Activated CD8-positive, alpha-beta memory T cell treated with anti-CD3 and anti-CD28 coated beads, Interleukin-2, amount 50 U/mL, for 1 hour (primary cell): ENCODE measurements around the gene MTA1.

Experiments used
- DNase-seq: peaks from one replicate; pipeline ENCODE4 v3.0.0-alpha.2; 2020; ENCODE audit errors: extremely low read depth

The MTA1 gene

DNA sequence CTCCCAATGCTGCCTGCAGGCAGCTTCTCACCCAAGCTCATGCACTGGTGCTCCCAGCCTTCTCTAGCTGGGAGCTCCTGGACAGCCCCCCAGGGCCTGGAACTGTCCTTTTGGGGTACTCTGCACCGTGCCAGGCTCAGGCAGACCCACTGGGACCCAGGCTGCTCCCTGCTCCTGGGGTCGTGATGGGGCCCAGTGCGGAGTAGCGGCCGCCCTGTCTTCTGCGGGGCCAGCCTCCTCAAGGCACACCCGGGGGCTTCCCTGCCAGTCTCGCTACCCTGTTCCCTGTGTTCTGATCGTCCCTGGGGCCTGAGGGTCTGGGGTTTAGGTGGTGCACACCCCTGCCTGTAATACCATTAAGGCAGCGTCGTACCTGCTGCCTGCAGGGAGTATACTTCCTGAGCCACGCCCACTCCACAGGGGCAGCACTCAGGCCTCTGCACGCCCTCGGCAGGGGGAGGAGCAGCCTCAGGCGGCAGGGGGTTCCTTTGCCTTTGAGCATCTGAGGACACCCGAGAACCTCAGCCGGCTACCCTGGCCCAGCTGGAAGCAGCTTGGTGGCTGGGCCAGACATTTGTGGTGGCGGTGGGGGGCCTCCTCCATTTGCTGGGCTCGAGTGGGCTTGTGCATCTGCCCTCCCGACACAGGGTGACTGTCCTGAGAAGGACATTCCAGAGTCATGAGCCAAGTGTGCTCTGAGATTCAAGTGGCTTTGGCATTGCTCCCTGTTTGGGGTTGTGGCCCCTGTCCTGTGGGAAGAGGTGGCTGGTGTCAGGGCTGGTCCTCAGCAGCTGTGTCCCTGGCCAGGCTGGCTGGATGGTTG, 45.8 kb downstream of the MTA1 start:
- DNase-seq = no peak

DNA sequence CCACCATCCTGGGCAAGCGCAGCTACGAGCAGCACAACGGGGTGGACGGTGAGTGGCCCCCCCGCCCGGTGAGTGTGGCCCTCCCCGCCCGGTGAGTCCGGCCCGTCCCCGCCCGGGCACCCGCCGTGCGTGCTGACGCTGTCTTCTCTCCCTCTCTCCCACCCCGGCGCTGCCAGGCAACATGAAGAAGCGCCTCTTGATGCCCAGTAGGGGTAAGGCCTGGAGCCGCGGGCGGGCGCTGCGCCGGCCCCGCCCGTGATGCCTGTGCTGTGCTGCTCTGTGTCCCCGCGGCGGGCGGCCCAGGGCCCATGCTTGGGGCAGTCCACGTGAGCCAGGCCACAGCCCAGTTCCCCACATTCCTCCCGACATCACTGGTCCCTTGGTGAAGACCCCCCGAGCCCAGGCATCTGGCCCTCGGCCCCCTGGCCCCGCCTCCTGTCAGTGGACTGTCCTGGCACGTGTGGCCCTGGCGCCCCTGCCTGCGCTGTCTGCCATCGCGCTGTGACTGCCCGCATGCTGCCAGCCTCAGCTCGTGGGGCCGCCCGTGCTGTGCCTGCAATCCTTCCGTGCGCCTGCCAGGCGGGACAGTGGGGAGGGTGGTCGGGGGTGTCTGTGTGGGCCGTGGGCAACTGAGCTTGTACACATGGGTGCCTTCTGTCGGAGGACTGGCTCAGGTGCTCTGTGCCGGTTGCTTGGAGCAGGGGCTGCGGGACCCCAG, 47.1 kb downstream of the MTA1 start:
- no peak for DNase-seq

DNA sequence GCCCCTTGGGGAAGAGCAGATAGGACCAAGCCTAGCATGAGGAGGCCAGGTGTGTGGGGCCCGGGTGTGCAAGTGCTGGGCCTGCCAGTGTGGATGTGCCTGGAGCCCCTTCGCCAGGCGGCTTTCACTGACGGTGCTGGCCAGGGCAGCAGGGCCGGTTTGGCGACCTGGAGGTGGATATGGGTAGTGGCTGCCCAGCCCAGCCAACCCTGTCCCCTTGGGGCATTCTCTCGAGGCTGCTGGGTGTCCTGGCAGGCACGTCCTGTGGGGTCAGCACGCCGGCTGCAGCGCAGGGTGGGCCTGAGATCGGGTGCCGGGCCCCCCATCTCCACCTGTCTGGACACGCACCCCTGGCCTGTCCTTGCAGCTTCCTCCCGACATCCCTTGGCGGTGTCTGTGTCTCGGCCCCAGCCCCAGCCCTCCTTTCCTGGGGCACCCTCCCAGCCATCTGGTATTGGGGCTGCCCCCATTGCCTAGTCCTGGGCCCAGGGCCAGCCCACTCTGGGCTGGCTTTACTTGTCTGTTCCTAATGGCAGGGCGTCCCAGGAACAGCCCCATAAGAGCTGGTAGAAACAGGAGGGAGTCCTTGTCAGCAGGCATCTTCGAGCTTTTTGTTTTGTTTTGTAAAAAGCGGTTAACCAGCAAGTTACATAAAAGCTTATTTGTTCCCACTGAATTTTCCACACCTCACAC, 47.8 kb downstream of the MTA1 start:
- no peak for DNase-seq

DNA sequence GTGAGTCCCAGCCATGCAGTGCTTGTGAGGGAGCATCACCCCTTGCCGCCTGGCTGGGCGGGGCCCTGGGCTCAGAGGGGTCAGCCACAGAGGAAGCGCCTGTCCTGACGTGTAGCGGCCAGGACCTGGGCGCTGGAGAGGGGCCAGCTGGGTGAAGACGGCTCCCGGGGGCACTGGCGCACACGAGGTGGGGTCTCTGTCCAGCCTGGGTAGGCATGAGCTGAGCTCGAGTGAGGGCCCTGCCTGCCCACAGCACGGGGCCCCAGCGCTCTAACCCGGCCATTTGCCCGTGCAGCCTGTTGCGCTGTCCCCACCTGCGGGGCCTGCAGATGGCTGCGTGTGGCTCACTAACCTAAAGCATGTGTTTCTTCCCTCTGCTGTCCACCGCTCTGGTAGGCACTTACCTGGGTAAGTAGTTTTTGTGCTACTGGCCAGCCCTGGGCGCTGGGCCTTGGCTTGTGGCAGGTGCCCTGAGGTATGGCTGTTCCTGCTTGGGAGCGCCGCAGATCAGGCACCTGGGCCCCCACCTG, 48.4 kb downstream of the MTA1 start:
- no peak for DNase-seq

DNA sequence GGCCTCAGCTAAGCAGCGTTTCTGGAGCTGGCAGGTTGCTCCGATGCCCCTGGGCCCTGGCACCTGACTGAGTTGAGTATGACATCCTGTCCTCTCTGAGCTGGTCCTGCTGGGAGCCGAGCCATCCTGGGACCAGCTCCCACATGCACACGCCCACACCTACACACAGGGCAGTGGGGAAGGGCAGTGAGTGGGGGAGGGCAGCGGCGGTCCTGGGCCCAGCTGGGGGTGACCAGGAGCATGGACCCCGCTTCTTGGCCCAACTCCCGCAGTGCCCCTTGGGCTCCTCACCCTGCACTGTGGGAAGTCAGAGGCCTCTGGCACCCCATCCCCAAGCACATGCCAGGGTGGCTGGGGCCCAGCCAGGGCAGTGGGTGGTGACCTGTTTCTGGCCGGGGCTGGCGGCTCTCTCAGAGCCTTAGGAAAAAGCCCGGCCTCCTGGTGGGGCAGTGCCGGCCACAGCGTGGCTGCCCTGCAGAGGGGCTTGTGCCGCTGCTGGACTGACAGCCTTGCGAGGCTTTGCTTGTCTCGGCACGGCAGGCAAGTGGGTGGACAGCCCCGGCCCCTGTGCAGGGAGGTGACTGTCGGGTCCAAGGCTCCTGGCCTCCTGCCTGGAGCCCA, 49.1 kb downstream of the MTA1 start:
- DNase-seq = no peak

DNA sequence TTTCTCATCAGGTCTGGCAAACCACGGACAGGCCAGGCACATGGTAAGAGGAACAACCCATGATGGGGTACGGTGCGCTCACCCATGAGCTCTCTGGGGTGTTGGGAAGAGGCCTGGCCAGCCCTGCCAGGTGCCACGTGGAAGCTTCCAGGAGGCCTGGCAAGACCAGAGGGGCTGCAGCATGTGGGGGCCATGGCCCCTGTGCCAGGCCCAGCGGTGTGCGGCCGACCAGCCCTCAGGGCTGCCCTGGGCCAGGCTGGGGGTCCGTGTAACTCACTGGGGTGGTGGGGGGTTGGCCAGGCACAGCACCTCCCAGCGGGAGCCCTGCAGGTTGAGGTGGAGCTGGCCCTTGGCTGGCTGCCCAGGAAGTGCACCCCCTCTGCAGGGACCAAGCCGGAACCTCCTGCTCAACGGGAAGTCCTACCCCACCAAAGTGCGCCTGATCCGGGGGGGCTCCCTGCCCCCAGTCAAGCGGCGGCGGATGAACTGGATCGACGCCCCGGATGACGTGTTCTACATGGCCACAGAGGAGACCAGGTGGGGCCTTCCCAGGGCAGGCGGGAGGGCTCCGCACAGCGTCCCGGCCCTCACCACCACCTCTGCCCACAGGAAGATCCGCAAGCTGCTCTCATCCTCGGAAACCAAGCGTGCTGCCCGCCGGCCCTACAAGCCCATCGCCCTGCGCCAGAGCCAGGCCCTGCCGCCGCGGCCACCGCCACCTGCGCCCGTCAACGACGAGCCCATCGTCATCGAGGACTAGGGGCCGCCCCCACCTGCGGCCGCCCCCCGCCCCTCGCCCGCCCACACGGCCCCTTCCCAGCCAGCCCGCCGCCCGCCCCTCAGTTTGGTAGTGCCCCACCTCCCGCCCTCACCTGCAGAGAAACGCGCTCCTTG, 50.1 kb downstream of the MTA1 start:
- DNase-seq = no peak

DNA sequence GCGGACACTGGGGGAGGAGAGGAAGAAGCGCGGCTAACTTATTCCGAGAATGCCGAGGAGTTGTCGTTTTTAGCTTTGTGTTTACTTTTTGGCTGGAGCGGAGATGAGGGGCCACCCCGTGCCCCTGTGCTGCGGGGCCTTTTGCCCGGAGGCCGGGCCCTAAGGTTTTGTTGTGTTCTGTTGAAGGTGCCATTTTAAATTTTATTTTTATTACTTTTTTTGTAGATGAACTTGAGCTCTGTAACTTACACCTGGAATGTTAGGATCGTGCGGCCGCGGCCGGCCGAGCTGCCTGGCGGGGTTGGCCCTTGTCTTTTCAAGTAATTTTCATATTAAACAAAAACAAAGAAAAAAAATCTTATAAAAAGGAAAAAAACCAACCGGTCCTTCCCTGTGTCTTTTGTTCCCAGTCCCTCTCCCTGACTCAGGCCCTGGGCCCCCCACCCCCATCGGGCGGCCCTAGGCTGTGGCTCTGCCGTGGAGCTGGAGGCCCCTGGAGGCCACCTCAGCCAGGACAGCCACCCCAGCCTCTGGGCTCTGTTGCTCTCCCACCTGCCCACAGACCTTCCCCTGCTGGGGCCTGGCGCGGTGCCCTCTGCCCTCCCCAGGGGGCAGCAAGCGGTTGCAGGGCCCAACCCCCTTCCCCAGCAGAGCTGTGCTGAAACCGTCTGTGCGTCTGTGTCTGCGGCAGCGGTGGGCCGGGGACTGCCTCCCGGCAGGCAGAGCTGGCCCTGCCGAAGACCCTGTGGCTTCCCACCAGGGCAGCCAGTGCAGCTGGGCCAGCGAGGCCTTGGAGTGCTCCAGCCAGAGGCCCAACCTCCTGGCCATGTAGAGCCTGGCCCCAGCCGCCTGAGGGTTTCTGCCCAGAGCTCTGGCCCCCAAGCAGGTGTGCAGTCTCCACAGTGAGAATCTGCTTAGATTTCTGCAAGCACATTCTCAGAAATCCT, 51.0 kb downstream of the MTA1 start:
- no peak for DNase-seq

DNA sequence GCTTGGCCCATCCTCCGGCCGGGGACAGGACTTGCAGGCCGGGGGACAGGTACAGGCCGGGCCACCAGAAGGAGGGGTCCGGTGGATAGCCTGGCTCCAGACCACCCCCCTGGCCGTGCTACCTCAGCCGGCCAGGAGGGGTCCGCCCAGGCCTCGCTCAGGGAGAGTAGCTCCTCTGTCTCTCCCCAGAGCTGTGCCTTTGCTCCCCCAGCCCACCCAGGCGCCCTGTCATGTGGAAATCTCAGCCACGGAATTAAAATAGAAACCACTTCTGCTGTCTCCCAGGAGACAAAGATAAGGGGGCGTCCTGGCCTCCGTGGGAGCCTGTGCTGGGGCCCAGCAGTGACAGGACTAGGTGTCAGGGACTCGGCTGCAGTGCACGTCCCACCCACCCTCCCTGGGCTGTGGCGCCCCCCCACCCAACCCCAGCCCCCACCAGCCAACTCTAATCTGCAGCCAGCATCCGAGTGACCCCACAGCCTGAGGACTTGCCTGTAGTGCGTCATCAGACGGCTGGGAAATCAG, 51.7 kb downstream of the MTA1 start:
- no peak for DNase-seq

DNA sequence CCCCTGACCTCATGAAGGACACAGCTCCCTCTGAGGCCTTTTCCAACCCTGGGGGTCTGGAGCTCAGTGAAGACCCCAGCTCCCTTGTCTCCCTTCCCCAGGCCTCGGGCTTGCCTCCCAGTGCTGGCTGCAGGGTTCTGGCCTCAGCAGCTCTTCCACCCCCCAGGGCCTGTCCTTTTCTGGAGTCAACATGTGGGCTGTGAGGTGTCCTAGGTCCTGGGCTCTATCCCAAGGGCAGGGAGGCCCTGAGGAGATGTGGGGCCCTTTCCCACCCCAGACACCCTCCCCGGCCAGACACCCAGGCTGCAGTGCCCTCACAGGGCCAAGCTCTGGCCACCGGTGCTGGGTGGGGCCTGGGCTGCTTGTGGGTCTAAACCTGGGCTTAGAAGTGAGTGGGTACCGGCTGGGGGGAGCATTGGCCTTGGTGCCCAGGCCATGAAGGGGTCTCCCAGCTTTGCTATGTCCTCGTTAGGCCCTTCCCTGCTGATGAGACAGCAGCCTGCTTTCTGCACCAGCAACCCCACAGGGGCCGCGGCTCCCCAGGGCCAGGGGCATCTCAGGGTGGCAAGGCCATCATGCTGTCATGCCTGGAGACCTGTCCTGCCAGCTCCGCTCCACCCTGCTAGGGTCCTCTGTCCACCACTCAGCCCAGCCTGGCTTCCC, 52.3 kb downstream of the MTA1 start:
- DNase-seq = no peak

DNA sequence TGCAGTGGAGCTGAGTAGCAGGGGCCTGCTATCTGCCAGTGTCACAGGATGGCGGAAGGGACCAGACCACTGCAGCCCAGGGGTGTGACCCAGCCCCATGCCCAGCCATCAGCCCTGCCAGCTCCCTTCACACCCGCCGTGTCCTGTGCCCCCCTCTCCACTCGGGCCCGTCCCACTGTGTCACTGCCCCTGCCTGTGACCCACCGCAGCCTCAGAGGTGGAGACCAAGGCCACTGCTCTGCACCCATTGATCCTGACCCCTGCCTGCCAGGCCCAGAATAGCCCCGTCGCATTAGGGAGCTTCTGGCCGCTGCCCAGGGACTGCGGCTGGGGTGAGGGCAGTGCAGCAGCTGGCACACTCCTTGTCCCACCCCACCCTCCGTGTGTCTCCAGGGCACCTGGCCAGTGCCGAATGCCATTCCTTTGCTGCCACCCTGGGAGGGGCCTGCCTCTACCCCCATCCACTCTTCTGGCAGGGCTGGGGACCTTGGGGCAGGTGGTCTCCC, 52.9 kb downstream of the MTA1 start:
- no peak for DNase-seq

DNA sequence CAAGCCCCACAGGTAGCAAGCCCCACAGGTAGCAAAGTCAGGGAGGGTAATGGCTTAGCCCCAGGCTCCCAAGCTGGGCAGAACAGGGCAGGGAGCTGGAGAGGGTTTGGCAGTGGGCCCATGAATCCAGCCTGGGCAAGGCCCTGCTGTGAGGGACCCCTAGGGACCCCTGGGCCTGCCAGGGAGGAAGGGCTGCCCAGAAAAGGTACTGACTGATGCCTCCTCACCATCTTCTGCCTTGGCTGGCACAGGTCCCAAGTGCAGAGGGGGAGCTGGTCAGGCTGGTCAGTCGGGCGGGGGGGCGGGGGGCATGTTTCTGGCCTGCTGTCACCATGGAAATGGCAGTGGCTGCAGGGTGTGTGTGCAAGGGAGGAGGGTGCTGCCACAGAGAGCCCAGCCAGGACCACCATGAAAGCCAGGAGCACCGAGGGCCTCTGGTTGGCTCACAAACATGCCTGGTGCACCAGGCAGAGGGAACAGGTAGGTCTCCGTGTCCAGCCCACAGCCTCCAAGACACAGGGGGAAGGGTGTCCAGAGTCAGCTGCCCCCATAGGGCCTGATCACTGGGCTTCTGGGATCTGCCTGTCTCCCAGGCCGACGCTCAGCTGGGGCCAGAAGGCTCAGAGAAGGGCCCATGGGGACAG, 53.5 kb downstream of the MTA1 start:
- no peak for DNase-seq

DNA sequence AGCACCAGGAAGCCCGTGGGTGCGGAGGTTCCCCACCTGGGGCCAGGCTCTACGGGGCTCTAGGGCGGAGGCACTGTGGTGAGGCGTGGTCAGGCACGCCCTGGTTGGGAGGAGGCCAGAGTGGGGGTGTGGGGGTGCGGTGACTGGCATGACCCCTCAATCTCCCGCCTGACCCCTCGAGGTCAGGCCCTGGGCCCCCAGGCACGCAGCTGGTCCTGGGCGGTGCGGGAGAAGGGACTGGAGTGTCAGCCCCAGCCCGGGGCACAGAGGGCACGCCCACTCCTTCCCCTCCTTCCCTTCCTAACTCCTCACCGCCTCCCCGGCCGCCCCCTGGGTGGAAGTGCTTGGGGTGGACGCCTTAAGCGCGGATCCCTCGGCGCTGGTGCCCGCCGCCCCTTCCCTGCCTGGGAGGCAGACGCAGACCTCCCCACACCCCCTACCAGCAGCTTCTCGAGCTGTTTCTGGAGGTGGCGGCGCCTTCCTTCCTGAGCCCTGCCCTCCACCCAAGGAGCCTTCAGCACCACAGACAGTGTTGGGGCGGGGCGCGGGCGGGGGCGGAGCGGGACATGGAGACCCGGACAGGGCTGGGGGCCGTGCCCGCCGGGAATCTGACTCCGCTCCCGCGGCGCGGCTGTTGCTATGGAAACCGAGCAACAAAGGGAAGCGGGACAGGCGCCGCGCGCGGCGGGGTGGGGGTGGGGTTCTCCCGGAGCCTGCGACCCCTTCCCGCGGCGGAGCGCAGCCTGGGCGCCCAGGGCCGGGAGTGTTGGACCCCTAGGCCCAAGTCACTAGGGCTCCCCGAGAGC, 54.3 kb downstream of the MTA1 start:
- no peak for DNase-seq

DNA sequence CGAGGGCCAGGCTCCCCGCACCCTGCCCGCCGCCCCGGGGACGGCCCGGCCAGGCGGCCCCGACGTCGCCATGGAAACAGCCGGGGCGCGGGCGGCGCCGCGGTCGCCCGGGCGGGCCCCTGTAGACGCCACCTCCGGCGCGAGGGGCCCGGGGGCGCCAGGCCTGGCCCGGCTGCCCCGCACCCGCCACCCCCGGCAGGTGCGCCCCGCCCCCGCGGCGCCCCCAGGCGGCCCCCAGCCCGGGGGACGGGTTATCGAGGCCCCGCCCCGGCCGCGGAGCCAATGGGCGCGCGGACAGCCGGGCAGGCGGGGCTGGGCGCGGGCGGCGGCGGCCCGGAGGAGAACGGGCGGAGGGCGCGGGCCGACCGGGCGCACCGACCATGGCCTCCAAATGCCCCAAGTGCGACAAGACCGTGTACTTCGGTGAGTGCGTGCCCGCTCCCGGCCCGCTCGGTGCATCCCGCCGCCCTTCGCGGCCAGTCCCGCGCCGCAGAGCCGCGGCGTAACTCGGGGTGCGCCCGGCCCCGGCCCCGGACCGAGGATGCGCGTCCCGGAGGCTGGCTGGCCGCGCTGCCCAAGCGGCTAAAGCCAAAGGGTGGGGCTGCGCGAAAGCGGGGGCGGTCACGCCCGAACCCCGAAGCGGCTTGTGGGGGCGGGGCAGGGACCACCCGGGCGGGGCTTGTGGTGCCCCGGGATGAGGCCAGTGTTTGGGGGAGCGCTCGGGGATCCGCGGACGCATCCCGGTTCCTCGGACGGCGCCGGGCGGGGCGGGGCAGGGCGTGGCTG, 55.0 kb downstream of the MTA1 start, which contains the start of gene CRIP2:
CRIP2 (plus strand) TSS at position 339 of the 786 bp plus-strand sequence; CDS start at position 381, 42 bp downstream.
- DNase-seq = no peak

DNA sequence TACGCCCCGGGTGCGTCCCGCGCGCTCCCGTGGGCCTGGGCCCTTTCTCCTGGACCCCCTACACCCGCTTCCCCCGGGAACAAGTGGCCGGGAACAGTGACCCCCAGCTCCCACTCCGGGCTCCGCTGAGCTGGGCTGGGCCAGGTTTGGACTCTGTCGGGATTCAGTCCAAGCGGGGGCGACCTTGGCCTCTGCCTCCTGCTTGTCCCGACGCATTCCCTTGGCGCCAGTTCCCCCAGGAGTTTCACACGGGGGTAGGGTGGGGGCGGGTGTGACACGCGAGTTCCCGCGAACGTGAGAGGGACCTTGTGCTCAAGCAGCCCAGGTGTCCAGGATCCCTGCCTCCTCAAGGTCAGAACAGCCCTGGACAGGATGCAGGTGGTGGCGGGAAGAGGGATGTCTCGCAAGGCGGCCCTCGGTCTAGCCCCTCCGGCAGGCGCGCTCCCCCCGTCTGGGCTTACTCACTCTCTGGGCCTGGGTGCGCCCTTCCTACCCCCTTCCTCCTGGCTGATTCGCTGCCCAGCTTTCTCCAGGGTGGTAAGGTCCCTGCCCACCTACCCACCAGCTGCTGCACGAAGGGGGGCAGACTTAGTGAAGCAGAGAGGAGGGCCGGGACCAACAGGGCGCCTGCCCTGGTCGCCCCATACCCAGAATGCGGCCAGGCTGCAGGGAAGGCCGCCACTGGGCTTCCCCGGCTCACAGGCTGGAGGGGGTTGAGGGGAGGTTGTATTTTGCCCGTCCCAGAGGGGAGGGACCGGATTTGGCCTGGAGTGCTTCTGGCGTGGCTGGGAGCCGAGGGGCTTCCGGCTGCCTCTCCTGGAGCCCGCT, 55.9 kb downstream of the MTA1 start:
- DNase-seq = no peak

DNA sequence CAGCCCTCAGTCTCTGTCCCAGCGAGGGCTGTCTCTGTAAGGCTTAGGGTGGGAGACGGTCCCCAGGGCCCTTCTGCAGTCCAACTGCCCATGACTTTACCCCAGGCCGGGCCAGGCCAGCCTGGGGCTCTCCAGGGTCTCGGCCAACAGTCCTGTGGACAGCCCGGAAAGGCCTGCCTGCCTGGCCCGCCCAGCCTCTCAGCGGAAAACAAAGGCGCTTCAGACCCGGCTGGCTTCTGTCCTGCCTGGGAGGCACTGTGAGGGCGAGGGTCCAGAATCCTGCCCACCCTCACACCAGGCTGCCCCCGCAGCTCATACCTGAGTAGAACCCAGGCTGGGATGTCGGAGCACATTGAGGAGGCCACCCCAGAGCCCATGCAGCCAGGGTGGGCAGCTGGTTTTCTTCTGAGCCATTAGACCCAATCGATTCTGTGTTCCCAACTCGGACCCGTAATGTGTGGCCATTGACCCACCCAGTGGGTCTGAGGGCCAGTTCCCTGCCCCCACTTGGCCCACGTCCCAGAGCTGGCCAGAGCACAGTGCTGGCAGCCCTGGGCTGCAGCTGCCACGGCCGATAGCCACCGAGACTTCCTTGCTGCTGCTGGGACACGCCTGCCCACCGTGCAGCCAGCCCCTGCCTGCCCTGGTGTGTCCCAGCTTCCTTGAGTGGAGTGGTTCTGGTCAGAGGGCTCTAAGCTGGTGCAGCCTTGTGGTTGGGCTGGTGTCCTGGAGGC, 56.6 kb downstream of the MTA1 start:
- no peak for DNase-seq
